ENCODE measurements around the gene TP53I11.

Gene TP53I11

GRCh38 chr11:44950625-44951476 is at the start of gene TP53I11:
Gene TP53I11 (minus strand): TSS chr11:44950883. CDS start chr11:44938335, 12,548 bp downstream.
- DNase-seq (ENCODE audit: low read depth): peak; percentile 43

- no peak for DNase-seq (ENCODE audit: low read depth)
Observed at GRCh38 chr11:44999068-44999467, 48.4 kb upstream of the TP53I11 start.

GRCh38 chr11:44998051-44998450 is 47.4 kb upstream of the TP53I11 start:
- no peak for DNase-seq (ENCODE audit: low read depth)

- no peak for DNase-seq (ENCODE audit: low read depth)
Observed at GRCh38 chr11:44997566-44997965, 46.9 kb upstream of the TP53I11 start.

GRCh38 chr11:44994753-44995152 is 44.1 kb upstream of the TP53I11 start:
- no peak for DNase-seq (ENCODE audit: low read depth)

GRCh38 chr11:44993971-44994704 is 43.5 kb upstream of the TP53I11 start:
- no peak for DNase-seq (ENCODE audit: low read depth)

GRCh38 chr11:44992774-44993173 is 42.1 kb upstream of the TP53I11 start:
- DNase-seq (ENCODE audit: low read depth): no peak

- DNase-seq (ENCODE audit: low read depth): no peak
Observed at GRCh38 chr11:44992181-44992582, 41.5 kb upstream of the TP53I11 start.

GRCh38 chr11:44990665-44991064 is 40.0 kb upstream of the TP53I11 start:
- no peak for DNase-seq (ENCODE audit: low read depth)

GRCh38 chr11:44989831-44990566 is 39.3 kb upstream of the TP53I11 start:
- DNase-seq (ENCODE audit: low read depth): no peak

- DNase-seq (ENCODE audit: low read depth): no peak
Observed at GRCh38 chr11:44988981-44989635, 38.4 kb upstream of the TP53I11 start.

GRCh38 chr11:44988111-44988510 is 37.4 kb upstream of the TP53I11 start:
- DNase-seq (ENCODE audit: low read depth): no peak

GRCh38 chr11:44987506-44987905 is 36.8 kb upstream of the TP53I11 start:
- no peak for DNase-seq (ENCODE audit: low read depth)

- no peak for DNase-seq (ENCODE audit: low read depth)
Observed at GRCh38 chr11:44986315-44986714, 35.6 kb upstream of the TP53I11 start.

GRCh38 chr11:44985721-44986120 is 35.0 kb upstream of the TP53I11 start:
- no peak for DNase-seq (ENCODE audit: low read depth)

- DNase-seq (ENCODE audit: low read depth): no peak
Observed at GRCh38 chr11:44983786-44984185, 33.1 kb upstream of the TP53I11 start.

- DNase-seq (ENCODE audit: low read depth): no peak
Observed at GRCh38 chr11:44982496-44983062, 31.9 kb upstream of the TP53I11 start.

- no peak for DNase-seq (ENCODE audit: low read depth)
Observed at GRCh38 chr11:44980533-44981427, 30.1 kb upstream of the TP53I11 start.

GRCh38 chr11:44979543-44980399 is 29.1 kb upstream of the TP53I11 start:
- peak; percentile 5 for DNase-seq (ENCODE audit: low read depth)

GRCh38 chr11:44978961-44979331 is 28.3 kb upstream of the TP53I11 start:
- no peak for DNase-seq (ENCODE audit: low read depth)
